Stimulated activated CD4-positive, alpha-beta T cell treated with anti-CD3 and anti-CD28 coated beads, Interleukin-2, amount 100 ng/mL, for 48 hours (primary cell): ENCODE results near the gene ADGRL1.

ENCODE experiments used
- DNase-seq, 2 donors: peaks; one replicate each; pipeline ENCODE4 v3.0.0-alpha.2; 2020

The ADGRL1 gene

GRCh38 chr19:14135985-14136508, 69.9 kb downstream of the ADGRL1 start:
- peak in 1 of 2 donors; percentile 26 for DNase-seq

- no peak for DNase-seq
Observed at GRCh38 chr19:14135355-14135754, 70.6 kb downstream of the ADGRL1 start.

GRCh38 chr19:14127929-14128509, 78.0 kb downstream of the ADGRL1 start:
- DNase-seq: no peak

- no peak for DNase-seq
Observed at GRCh38 chr19:14127176-14127575, 78.8 kb downstream of the ADGRL1 start.

- no peak for DNase-seq
Observed at GRCh38 chr19:14122924-14123323, 83.0 kb downstream of the ADGRL1 start.

- no peak for DNase-seq
Observed at GRCh38 chr19:14120497-14120780, 85.5 kb downstream of the ADGRL1 start.

- DNase-seq: no peak
Observed at GRCh38 chr19:14119644-14120496, 86.1 kb downstream of the ADGRL1 start.

- no peak for DNase-seq
Observed at GRCh38 chr19:14119146-14119545, 86.8 kb downstream of the ADGRL1 start.

GRCh38 chr19:14118165-14119051, 87.6 kb downstream of the ADGRL1 start:
- DNase-seq: no peak

- DNase-seq: peak; percentile 96
Observed at GRCh38 chr19:14117668-14118164, 88.3 kb downstream of the ADGRL1 start, which contains the start of gene PRKACA. TSS of gene PRKACA (minus strand) at chr19:14117762. CDS start at chr19:14117547, 215 bp downstream.

- no peak for DNase-seq
Observed at GRCh38 chr19:14116918-14117578, 88.9 kb downstream of the ADGRL1 start.

- no peak for DNase-seq
Observed at GRCh38 chr19:14116525-14116917, 89.4 kb downstream of the ADGRL1 start.

- no peak for DNase-seq
Observed at GRCh38 chr19:14115756-14116155, 90.2 kb downstream of the ADGRL1 start.

- peak; percentile 44 to 49 for DNase-seq
Observed at GRCh38 chr19:14114854-14115253, 91.1 kb downstream of the ADGRL1 start.

GRCh38 chr19:14114439-14114838, 91.5 kb downstream of the ADGRL1 start:
- DNase-seq: no peak

- peak; percentile 50 to 68 for DNase-seq
Observed at GRCh38 chr19:14113762-14114414, 92.1 kb downstream of the ADGRL1 start.

GRCh38 chr19:14112809-14113385, 93.1 kb downstream of the ADGRL1 start:
- DNase-seq: no peak

- no peak for DNase-seq
Observed at GRCh38 chr19:14112051-14112808, 93.7 kb downstream of the ADGRL1 start.

- DNase-seq: no peak
Observed at GRCh38 chr19:14111486-14111885, 94.5 kb downstream of the ADGRL1 start.

- no peak for DNase-seq
Observed at GRCh38 chr19:14110650-14111049, 95.3 kb downstream of the ADGRL1 start.
